Spleen (tissue), 7 donors: Measurements from ENCODE around the gene HSD11B1.

ENCODE experiments used
- POLR2A ChIP-seq, 3 donors: fragments of 450-650 bp; IDR thresholded peaks; one replicate each; pipeline ENCODE4 v1.5.1; 2017; ENCODE audit warnings: antibody characterized with exemption in 3 of 3, mild to moderate bottlenecking in 1 of 3
- TF ChIP-seq, protein P1 (sequence below), 11 experiments: fragments of 200-600 bp in 7 of 11; fragments of 450-650 bp in 4 of 11; sonication (generic) in 4 of 11; IDR thresholded peaks in 8 of 11; conservative IDR thresholded peaks in 3 of 11; 1 replicate in 7 of 11; 2 replicates in 4 of 11; pipeline versions ENCODE4 v1.4.0 to v1.8.0; 2016 to 2021; ENCODE audit warnings: antibody characterized with exemption in 11 of 11, inconsistent platforms in 4 of 11, mild to moderate bottlenecking in 1 of 11
- donor health status: DM: no; HTN: no; CAD: no; lungs with moderate emphysema.
- donor health status: DM: no; HTN: no; CAD: no.
- donor health status: DM: no; HTN: no; CAD: no.

DNA sequence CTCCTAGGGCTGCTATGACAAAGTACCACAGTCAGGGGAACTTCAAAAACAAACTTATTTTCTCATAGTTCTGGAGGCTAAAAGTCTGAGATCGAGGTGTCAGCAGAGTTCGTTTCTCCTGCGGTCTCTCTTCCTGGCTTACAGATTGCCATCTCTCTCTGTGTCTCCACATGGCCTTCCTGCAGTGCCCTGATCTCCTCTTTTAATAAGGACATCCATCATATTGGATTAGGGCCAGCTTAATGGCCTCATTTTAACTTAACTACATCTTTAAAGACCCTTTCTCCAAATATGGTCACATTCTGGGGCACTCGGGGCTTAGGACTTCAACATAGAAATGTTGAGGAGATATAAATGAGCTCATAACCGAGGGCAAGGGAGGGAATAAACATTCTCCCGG, 67.5 kb downstream of the HSD11B1 start:
- TF ChIP-seq, protein P1, sequence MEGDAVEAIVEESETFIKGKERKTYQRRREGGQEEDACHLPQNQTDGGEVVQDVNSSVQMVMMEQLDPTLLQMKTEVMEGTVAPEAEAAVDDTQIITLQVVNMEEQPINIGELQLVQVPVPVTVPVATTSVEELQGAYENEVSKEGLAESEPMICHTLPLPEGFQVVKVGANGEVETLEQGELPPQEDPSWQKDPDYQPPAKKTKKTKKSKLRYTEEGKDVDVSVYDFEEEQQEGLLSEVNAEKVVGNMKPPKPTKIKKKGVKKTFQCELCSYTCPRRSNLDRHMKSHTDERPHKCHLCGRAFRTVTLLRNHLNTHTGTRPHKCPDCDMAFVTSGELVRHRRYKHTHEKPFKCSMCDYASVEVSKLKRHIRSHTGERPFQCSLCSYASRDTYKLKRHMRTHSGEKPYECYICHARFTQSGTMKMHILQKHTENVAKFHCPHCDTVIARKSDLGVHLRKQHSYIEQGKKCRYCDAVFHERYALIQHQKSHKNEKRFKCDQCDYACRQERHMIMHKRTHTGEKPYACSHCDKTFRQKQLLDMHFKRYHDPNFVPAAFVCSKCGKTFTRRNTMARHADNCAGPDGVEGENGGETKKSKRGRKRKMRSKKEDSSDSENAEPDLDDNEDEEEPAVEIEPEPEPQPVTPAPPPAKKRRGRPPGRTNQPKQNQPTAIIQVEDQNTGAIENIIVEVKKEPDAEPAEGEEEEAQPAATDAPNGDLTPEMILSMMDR (IDR thresholded peaks at IDR 0.05 in 8 of 11, conservative IDR thresholded peaks at IDR 0.05 in 3 of 11): no peak
- TF ChIP-seq POLR2A (IDR thresholded peaks at IDR 0.05): no peak
